Right atrium auricular region (tissue), 2 donors: ENCODE measurements around the gene COLEC11. TPM values are rescaled to one million over a fixed set of nuclear protein-coding genes. Genes with fewer than 3 reads are reported as not detected.

Experiments used
- DNase-seq: peaks from one replicate; pipeline ENCODE4 v3.0.0-alpha.2; 2019; ENCODE audit warnings: low spot score
- H3K27ac ChIP-seq, 2 donors: fragments of 200-600 bp; sonication (generic); 1 replicate in 1 of 2; 2 replicates in 1 of 2; pipeline ENCODE4 v1.5.1; 2016 to 2019
- H3K27me3 ChIP-seq, 2 donors: fragments of 200-600 bp; sonication (generic); one replicate each; pipeline versions ENCODE4 v1.5.1 to v1.6.0; 2017 to 2019
- H3K36me3 ChIP-seq: fragments of 200-600 bp; sonication (generic); one replicate; pipeline ENCODE4 v1.5.1; 2016
- H3K4me1 ChIP-seq, 2 donors: fragments of 200-600 bp; sonication (generic); one replicate each; pipeline versions ENCODE4 v1.5.1 to v1.6.0; 2017 to 2019
- H3K4me3 ChIP-seq, 2 donors: fragments of 200-600 bp; sonication (generic); 1 replicate in 1 of 2; 2 replicates in 1 of 2; pipeline ENCODE4 v1.5.1; 2017 to 2019; ENCODE audit warnings: mild to moderate bottlenecking in 1 of 2, moderate library complexity in 1 of 2
- H3K9me3 ChIP-seq, 2 donors: fragments of 200-600 bp; sonication (generic); one replicate each; pipeline ENCODE4 v1.5.1; 2019
- total RNA-seq, 2 donors: library from RNA; depleted of rRNA; stranded (reverse); fragments of >200 nt; gene quantifications; one replicate each; pipeline ENCODE4 v1.1.0, GENCODE V29; 2016
- TF ChIP-seq, protein P1 (sequence below), 2 donors: fragments of 200-600 bp; sonication (generic); IDR thresholded peaks; one replicate each; pipeline ENCODE4 v1.5.1; 2019; ENCODE audit warnings: antibody characterized with exemption in 2 of 2

The COLEC11 gene
- total RNA-seq, 2 donors from 2014 or later: 27.8 to 56.6 TPM

- Histone ChIP-seq H3K9me3 (no peaks in the 10 kb centered on the region), H3K36me3 (no peaks in the 10 kb centered on the region), H3K27ac (no peak overlapping the region), H3K4me3 (no peak overlapping the region), H3K27me3 (no peaks in the 10 kb centered on the region), H3K4me1 (peaks cover 0 to 25% of the 10 kb centered on the region in 2 donors)
- TF ChIP-seq, protein P1, sequence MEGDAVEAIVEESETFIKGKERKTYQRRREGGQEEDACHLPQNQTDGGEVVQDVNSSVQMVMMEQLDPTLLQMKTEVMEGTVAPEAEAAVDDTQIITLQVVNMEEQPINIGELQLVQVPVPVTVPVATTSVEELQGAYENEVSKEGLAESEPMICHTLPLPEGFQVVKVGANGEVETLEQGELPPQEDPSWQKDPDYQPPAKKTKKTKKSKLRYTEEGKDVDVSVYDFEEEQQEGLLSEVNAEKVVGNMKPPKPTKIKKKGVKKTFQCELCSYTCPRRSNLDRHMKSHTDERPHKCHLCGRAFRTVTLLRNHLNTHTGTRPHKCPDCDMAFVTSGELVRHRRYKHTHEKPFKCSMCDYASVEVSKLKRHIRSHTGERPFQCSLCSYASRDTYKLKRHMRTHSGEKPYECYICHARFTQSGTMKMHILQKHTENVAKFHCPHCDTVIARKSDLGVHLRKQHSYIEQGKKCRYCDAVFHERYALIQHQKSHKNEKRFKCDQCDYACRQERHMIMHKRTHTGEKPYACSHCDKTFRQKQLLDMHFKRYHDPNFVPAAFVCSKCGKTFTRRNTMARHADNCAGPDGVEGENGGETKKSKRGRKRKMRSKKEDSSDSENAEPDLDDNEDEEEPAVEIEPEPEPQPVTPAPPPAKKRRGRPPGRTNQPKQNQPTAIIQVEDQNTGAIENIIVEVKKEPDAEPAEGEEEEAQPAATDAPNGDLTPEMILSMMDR (IDR thresholded peaks at IDR 0.05): no peak
- DNase-seq: no peak
Measured at GRCh38 chr2:3652896-3653625, 58.1 kb downstream of the COLEC11 start.

GRCh38 chr2:3654011-3654410 lies 59.1 kb downstream of the COLEC11 start:
- no peak for DNase-seq
- TF ChIP-seq, protein P1 (IDR thresholded peaks at IDR 0.05): no peak

DNA sequence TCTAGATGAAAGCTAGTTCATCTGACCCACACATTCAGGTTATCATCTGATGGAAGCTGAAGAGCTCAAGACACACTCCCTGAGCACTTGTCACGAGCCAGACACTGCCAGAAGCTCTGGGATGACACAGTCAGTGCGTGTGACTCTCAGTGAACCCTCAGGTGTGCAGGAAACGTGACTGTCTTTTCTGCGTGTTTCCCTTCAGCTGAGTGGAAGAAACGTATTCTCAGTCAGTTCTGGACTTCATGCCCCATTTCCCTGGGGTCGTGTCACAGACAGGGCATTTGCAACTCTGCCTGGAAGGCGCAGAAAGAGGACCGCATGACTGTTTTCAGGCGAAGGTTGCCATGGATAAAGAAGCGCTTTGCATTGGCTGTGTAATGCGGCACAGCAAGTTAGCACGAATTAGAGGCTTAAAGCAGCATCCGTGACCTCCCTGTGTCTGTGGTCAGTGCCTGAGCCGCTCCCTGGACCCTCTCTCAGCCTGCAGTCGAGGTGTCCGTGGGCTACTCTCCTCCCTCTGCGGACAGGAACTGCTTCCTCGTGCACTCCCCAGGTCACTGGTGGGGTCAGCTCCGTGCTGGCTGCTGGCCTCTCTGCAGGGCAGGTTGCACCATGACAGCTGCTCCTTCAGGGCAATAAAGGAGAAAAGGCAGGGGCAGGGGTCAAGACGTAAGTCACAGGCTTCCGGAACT lies 59.8 kb downstream of the COLEC11 start:
- Histone ChIP-seq H3K27me3 (no peaks in the 10 kb centered on the region), H3K9me3 (no peaks in the 10 kb centered on the region), H3K4me1 (peaks cover 0 to 34% of the 10 kb centered on the region in 2 donors), H3K27ac (no peak overlapping the region), H3K36me3 (no peaks in the 10 kb centered on the region), H3K4me3 (no peak overlapping the region)
- no peak for DNase-seq
- TF ChIP-seq, protein P1 (IDR thresholded peaks at IDR 0.05): no peak

More at GRCh38 chr2:3654011-3654410, 59.1 kb downstream of the COLEC11 start:
- Histone ChIP-seq H3K27ac (no peak overlapping the region), H3K4me1 (peaks cover 0 to 28% of the 10 kb centered on the region in 2 donors), H3K9me3 (no peaks in the 10 kb centered on the region), H3K36me3 (no peaks in the 10 kb centered on the region), H3K4me3 (no peak overlapping the region), H3K27me3 (no peaks in the 10 kb centered on the region)

DNA sequence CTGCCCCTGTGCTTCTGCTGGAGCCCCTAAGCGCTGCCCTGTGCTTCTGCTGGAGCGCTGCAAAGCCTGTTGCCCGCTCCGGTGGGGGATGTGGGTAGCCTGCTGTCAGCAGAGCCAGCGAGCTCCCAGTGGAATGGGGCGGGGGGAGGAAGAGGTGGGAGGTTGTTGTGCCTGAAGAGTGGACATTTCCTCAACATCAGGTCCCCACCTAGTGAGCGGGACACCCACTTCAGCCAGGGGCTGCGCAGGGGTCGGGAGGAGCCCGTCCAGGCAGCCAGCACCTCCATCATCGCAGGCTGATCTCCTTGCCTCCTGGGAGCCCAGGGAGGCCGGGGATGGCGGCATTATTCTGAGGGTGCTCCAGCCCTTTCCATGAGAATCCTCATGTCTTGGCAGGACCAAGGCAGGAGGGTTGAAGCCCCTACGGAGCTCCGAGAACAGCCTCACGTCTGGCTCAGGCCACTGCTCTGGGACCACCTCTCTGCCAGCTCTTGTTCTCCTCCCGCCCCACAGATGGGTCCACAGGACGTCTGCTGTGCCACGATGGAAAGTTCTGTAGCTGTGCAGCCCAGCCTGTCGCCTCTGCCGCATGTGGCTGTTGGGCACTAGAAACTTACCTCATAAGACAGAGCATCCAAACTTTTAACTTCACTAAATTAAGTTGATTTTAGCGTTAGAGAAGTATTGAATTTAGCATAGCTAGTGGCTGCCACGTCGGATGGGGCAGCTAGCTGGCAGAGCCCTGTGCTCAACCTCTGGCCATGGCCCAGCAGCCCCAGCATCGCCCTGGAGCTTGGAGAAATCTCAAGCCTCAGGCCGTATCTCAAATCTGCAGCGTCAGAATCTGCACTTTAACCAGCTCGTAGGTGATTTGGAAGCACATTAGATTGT lies 61.2 kb downstream of the COLEC11 start:
- Histone ChIP-seq H3K4me1 (peaks cover 0 to 32% of the 10 kb centered on the region in 2 donors), H3K27ac (no peak overlapping the region), H3K36me3 (no peaks in the 10 kb centered on the region), H3K27me3 (no peaks in the 10 kb centered on the region), H3K4me3 (no peak overlapping the region), H3K9me3 (no peaks in the 10 kb centered on the region)
- TF ChIP-seq, protein P1 (IDR thresholded peaks at IDR 0.05): no peak
- DNase-seq: no peak

DNA sequence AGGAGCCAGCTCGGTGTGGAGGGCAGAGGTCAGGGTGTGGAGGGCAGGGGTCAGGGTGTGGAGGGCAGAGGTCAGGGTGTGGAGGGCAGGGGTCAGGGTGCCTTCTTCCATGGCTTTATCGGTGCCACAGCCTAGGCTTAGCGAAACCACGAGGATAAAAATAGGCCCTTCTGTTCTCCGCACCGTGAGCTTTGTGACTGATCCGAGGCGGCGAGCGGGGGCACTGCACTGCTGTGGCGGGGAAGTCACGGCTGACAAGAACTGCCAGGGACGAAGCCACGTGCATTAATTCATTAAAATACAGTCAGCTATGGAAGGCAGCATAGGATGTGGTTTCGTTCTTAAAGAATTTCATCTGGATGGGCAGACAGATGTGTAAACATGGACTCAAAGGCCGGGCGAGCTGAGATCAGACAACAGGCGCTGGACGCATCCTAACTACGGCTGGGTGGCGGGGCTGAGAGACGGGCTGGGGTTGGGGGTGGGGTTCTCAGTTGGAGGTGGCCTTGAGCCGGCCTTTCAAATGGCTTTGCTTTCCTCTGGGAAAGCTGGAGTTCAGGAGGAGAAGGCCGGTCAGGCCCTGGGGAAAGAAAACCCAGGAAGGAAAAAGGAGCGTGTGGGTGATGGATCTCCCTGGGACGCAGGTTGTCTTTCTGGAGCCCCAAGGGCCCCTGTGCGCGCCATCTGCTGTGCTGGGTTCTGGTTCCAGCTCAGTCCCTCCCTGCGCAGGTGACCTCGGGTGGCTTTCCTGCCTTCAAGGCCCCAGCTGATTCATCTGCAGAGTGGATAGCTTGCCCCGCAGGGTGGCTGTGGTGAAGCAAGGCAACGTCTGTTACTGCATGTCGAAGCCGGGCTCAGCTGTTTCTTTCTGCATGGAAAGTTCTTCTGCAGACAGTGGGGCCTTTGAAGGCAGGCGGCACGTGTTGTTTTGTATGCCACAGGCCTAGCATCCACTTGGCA lies 62.1 kb downstream of the COLEC11 start:
- H3K27ac ChIP-seq: no peak overlapping the region
- no peak for DNase-seq

More for the DNA sequence above, 62.1 kb downstream of the COLEC11 start:
- no peaks in the 10 kb centered on the region for H3K9me3 ChIP-seq
- no peaks in the 10 kb centered on the region for H3K27me3 ChIP-seq
- H3K36me3 ChIP-seq: no peaks in the 10 kb centered on the region
- peaks cover 0 to 25% of the 10 kb centered on the region in 2 donors for H3K4me1 ChIP-seq
- TF ChIP-seq, protein P1 (IDR thresholded peaks at IDR 0.05): no peak
- no peak overlapping the region for H3K4me3 ChIP-seq
